Spleen (tissue), 7 donors: ENCODE results near the gene ZNF598.

Experiments
- POLR2A ChIP-seq, 3 donors: fragments of 450-650 bp; IDR thresholded peaks; one replicate each; pipeline ENCODE4 v1.5.1; 2017; ENCODE audit warnings: antibody characterized with exemption in 3 of 3, mild to moderate bottlenecking in 1 of 3
- POLR2AphosphoS5 ChIP-seq, 3 donors: sonication (generic); formaldehyde crosslinking; IDR thresholded peaks; one replicate each; pipeline ENCODE4 v1.5.1; 2017; ENCODE audit warnings: antibody characterized with exemption in 3 of 3
- TF ChIP-seq, protein P1 (sequence below), 11 experiments: fragments of 200-600 bp in 7 of 11; fragments of 450-650 bp in 4 of 11; sonication (generic) in 4 of 11; IDR thresholded peaks in 8 of 11; conservative IDR thresholded peaks in 3 of 11; 1 replicate in 7 of 11; 2 replicates in 4 of 11; pipeline versions ENCODE4 v1.4.0 to v1.8.0; 2016 to 2021; ENCODE audit warnings: antibody characterized with exemption in 11 of 11, inconsistent platforms in 4 of 11, mild to moderate bottlenecking in 1 of 11
- donor health status: DM: no; HTN: no; CAD: no; lungs with moderate emphysema.
- donor health status: DM: no; HTN: no; CAD: no.
- donor health status: DM: no; HTN: no; CAD: no.

DNA sequence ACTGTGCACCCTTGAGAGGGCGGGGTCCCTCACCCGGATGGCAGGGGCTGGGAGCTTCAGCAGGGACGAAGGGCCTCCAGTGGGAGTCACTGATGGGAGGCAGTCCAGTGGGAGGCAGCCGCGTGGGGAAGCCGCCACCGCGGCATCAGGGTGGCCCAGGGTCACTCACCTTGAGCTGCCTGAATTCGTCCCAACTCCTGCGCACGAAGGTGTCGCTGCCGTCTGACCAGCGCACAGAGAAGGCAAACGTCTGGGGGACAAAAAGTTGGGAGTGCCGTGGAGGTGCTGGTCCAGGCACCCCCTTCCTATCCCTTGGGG, 28.9 kb downstream of the ZNF598 start:
- TF ChIP-seq, protein P1, sequence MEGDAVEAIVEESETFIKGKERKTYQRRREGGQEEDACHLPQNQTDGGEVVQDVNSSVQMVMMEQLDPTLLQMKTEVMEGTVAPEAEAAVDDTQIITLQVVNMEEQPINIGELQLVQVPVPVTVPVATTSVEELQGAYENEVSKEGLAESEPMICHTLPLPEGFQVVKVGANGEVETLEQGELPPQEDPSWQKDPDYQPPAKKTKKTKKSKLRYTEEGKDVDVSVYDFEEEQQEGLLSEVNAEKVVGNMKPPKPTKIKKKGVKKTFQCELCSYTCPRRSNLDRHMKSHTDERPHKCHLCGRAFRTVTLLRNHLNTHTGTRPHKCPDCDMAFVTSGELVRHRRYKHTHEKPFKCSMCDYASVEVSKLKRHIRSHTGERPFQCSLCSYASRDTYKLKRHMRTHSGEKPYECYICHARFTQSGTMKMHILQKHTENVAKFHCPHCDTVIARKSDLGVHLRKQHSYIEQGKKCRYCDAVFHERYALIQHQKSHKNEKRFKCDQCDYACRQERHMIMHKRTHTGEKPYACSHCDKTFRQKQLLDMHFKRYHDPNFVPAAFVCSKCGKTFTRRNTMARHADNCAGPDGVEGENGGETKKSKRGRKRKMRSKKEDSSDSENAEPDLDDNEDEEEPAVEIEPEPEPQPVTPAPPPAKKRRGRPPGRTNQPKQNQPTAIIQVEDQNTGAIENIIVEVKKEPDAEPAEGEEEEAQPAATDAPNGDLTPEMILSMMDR (IDR thresholded peaks at IDR 0.05 in 8 of 11, conservative IDR thresholded peaks at IDR 0.05 in 3 of 11), result no peak
- TF ChIP-seq POLR2A (IDR thresholded peaks at IDR 0.05) (no peak), POLR2AphosphoS5 (IDR thresholded peaks at IDR 0.05) (no peak)
